ENCODE measurements around the gene ZDHHC14. TPM values are rescaled to one million over a fixed set of nuclear protein-coding genes. Genes with fewer than 3 reads are reported as not detected.

Gene ZDHHC14
- total RNA-seq, 1 experiment from 2014 or later: 3.2 TPM

- TF ChIP-seq, protein P1, sequence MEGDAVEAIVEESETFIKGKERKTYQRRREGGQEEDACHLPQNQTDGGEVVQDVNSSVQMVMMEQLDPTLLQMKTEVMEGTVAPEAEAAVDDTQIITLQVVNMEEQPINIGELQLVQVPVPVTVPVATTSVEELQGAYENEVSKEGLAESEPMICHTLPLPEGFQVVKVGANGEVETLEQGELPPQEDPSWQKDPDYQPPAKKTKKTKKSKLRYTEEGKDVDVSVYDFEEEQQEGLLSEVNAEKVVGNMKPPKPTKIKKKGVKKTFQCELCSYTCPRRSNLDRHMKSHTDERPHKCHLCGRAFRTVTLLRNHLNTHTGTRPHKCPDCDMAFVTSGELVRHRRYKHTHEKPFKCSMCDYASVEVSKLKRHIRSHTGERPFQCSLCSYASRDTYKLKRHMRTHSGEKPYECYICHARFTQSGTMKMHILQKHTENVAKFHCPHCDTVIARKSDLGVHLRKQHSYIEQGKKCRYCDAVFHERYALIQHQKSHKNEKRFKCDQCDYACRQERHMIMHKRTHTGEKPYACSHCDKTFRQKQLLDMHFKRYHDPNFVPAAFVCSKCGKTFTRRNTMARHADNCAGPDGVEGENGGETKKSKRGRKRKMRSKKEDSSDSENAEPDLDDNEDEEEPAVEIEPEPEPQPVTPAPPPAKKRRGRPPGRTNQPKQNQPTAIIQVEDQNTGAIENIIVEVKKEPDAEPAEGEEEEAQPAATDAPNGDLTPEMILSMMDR (IDR thresholded peaks at IDR 0.05; ENCODE audit: unreplicated experiment): no peak
- ChIA-PET CTCF (no interaction called here), POLR2A (interaction anchor here (1.6 to 1.8 kb wide), 2 partner anchors 9 to 22 kb away, joined by 5 to 8 read pairs; no protein-coding TSS in a partner anchor)
- H3K9me3 Mint-ChIP-seq (ENCODE audit: unreplicated experiment): no peaks in the 10 kb centered on the region
- BruUV-seq (replicated peaks): no TSS peak
- no peak overlapping the region for H3K27ac Mint-ChIP-seq (ENCODE audit: low read depth, unreplicated experiment)
- H3K36me3 Mint-ChIP-seq (ENCODE audit: insufficient read depth, unreplicated experiment): no peaks in the 10 kb centered on the region
- H3K27me3 Mint-ChIP-seq (ENCODE audit: insufficient read depth, unreplicated experiment): no peaks in the 10 kb centered on the region
- intact Hi-C loops (cut with micrococcal nuclease): no loop called here
- DNase-seq (ENCODE audit: unreplicated experiment): peak; percentile 11
- no peak overlapping the region for H3K4me3 Mint-ChIP-seq (ENCODE audit: unreplicated experiment)
- H3K4me1 Mint-ChIP-seq (ENCODE audit: insufficient read depth, unreplicated experiment): peaks cover 9% of the 10 kb centered on the region
Observed at GRCh38 chr6:157530126-157530525, 149.1 kb downstream of the ZDHHC14 start.

DNA sequence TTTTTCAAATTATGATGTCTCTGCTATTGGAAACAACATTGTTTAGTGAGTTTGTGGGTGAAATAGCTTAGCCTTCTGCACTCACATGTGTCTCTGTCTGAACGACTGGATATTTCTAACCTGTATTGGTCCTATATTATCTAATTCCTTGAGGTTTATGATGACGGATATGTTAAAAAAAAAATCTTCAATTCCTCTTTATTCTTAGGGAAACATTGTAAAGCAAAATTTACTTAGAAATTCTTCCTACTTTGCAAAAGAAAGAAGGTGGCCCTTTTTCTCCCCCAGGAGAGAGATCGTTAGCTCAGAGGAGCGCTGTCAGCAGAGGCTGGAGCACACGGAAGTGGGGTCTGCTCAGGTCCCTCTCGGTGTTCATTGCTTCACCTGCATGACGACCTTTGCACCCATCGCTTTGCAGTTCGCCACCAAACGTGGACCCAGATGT lies 149.8 kb downstream of the ZDHHC14 start:
- ChIA-PET CTCF (no interaction called here), POLR2A (interaction anchor here (1.6 to 1.8 kb wide), 2 partner anchors 9 to 21 kb away, joined by 5 to 8 read pairs; no protein-coding TSS in a partner anchor)
- Mint-ChIP-seq H3K36me3 (ENCODE audit: insufficient read depth, unreplicated experiment) (no peaks in the 10 kb centered on the region), H3K9me3 (ENCODE audit: unreplicated experiment) (no peaks in the 10 kb centered on the region), H3K4me3 (ENCODE audit: unreplicated experiment) (no peak overlapping the region), H3K27ac (ENCODE audit: low read depth, unreplicated experiment) (no peak overlapping the region), H3K4me1 (ENCODE audit: insufficient read depth, unreplicated experiment) (peaks cover 15% of the 10 kb centered on the region), H3K27me3 (ENCODE audit: insufficient read depth, unreplicated experiment) (no peaks in the 10 kb centered on the region)
- TF ChIP-seq, protein P1 (IDR thresholded peaks at IDR 0.05; ENCODE audit: unreplicated experiment): no peak
- no TSS peak for BruUV-seq (replicated peaks)
- intact Hi-C loops (cut with micrococcal nuclease): no loop called here
- no peak for DNase-seq (ENCODE audit: unreplicated experiment)

DNA sequence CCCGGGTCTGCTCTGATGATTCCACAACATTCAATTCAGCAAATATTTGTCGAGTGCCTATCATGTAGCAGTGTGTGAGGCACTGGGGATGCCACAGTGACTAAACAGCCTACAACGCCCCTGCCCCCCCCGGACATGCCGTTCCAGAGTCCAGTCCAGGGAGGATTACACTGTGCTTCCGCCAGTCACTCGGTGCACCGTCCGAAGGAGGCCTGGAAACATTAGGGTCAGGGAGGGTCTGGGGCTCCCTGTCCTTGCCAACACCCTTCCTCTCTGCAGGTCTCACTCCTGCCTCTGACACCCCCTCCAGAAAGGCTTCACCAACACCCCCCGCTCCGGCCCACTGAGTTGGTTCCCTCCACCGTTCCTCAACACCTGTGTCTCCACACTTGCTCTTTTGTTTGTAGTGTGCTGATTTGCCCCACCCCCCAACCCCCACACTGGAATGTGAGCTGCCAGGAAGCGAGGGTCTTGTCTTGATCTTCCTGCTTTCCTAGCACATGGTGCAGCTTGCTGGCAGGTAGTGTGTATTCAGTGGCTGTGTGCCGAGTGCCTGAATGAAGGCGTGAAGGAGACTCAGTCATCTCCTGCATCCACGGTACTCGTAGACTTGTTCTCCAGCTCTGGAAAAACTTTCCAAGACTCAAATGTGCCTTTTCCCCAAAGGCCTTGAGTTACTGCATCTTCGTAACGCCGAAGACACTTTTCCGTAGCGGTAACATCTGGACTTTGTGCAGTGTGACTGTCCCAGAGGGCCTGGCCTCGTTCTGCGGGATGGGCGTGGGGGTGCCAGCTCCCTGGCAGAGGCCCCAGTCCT lies 150.4 kb downstream of the ZDHHC14 start:
- ChIA-PET POLR2A (no interaction called here), CTCF (interaction anchor here (1.0 kb wide), 1 partner anchor 10 kb away, joined by 4 read pairs; no protein-coding TSS in a partner anchor)
- intact Hi-C loops (cut with micrococcal nuclease): no loop called here
- no peak overlapping the region for H3K4me3 Mint-ChIP-seq (ENCODE audit: unreplicated experiment)
- H3K36me3 Mint-ChIP-seq (ENCODE audit: insufficient read depth, unreplicated experiment): no peaks in the 10 kb centered on the region
- H3K27ac Mint-ChIP-seq (ENCODE audit: low read depth, unreplicated experiment): no peak overlapping the region
- BruUV-seq (replicated peaks): no TSS peak
- H3K9me3 Mint-ChIP-seq (ENCODE audit: unreplicated experiment): no peaks in the 10 kb centered on the region
- TF ChIP-seq, protein P1 (IDR thresholded peaks at IDR 0.05; ENCODE audit: unreplicated experiment): no peak
- DNase-seq (ENCODE audit: unreplicated experiment): no peak
- H3K27me3 Mint-ChIP-seq (ENCODE audit: insufficient read depth, unreplicated experiment): no peaks in the 10 kb centered on the region
- peaks cover 21% of the 10 kb centered on the region for H3K4me1 Mint-ChIP-seq (ENCODE audit: insufficient read depth, unreplicated experiment)

DNA sequence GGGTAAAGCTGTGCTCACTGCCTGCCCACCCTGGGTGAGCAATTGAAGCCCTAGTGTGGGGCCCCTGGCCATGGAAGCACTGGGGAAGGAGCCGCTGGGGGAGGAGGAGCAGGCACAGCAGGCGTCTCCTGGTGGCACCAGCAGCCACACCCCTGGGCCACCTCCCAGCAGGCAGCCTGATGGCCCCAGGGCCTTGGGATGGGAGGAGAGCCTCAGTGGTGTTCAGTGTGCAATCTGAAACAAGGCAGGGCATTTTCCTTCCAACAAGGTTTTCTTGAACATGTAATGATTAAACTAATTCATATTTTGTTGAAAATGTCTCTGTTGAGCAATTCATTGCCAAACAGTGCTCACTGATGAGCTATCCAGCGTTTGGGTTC lies 151.0 kb downstream of the ZDHHC14 start:
- Mint-ChIP-seq H3K4me3 (ENCODE audit: unreplicated experiment) (no peak overlapping the region), H3K36me3 (ENCODE audit: insufficient read depth, unreplicated experiment) (no peaks in the 10 kb centered on the region), H3K27ac (ENCODE audit: low read depth, unreplicated experiment) (no peak overlapping the region), H3K9me3 (ENCODE audit: unreplicated experiment) (no peaks in the 10 kb centered on the region), H3K4me1 (ENCODE audit: insufficient read depth, unreplicated experiment) (peaks cover 23% of the 10 kb centered on the region), H3K27me3 (ENCODE audit: insufficient read depth, unreplicated experiment) (no peaks in the 10 kb centered on the region)
- no peak for DNase-seq (ENCODE audit: unreplicated experiment)
- TF ChIP-seq, protein P1 (IDR thresholded peaks at IDR 0.05; ENCODE audit: unreplicated experiment): no peak
- ChIA-PET POLR2A (interaction anchor here (0.6 kb wide), 1 partner anchor 66 kb away, joined by 3 read pairs; no protein-coding TSS in a partner anchor), CTCF (interaction anchor here (1.0 kb wide), 1 partner anchor 11 kb away, joined by 4 read pairs; no protein-coding TSS in a partner anchor)
- intact Hi-C loops (cut with micrococcal nuclease): no loop called here
- BruUV-seq (replicated peaks): no TSS peak

All from MCF 10A (cell line).